Measurements from ENCODE around the gene NR2F1-AS1. TPM values are rescaled to one million over a fixed set of nuclear protein-coding genes. Genes with fewer than 3 reads are reported as not detected.

NR2F1-AS1 gene
- total RNA-seq, 1 donor from 2014 or later = 13.6 TPM

DNA sequence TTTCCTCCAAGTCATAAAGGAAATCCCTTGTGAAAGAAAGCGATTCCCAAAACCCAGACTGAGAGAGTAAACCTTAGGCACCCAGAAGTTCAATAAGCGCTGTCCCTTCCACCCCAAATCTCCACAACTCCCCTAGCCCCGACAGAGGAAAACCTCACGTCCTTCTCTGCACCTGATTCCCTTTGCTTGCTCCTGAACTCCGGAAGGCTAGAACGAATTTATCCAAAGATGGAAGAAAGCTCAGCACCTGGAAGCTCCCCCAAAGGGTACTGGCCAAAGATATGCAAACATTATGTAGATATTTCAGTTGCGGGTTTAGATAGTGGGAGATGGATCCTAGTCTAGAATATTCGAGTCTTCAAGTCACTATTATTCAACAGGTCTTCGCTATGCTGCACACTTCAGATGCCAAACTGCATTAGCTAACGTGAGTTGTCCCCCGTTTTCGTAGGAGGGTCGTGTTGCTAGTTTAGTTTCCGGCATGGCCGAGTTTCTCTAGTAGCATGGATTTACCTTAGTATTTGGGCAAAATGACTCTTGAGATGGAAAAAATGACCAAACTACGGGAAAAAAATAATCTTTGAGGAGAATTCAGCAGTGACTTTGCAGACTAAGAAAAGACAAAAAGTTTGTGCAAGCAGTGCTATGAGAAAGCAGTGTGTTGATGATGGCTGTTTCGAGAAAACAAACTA, 29.7 kb upstream of the NR2F1-AS1 start:
- DNase-seq (ENCODE audit: low spot score in 2 of 2, unreplicated experiment in 2 of 2) = no peak
- Mint-ChIP-seq H3K27me3 (ENCODE audit: low read depth) (peaks cover 98% of the 10 kb centered on the region), H3K4me3 (no peak overlapping the region), H3K9me3 (no peaks in the 10 kb centered on the region), H3K4me1 (peaks cover 10% of the 10 kb centered on the region), H3K27ac (no peak overlapping the region), H3K36me3 (no peaks in the 10 kb centered on the region)
- TF ChIP-seq, protein P1, sequence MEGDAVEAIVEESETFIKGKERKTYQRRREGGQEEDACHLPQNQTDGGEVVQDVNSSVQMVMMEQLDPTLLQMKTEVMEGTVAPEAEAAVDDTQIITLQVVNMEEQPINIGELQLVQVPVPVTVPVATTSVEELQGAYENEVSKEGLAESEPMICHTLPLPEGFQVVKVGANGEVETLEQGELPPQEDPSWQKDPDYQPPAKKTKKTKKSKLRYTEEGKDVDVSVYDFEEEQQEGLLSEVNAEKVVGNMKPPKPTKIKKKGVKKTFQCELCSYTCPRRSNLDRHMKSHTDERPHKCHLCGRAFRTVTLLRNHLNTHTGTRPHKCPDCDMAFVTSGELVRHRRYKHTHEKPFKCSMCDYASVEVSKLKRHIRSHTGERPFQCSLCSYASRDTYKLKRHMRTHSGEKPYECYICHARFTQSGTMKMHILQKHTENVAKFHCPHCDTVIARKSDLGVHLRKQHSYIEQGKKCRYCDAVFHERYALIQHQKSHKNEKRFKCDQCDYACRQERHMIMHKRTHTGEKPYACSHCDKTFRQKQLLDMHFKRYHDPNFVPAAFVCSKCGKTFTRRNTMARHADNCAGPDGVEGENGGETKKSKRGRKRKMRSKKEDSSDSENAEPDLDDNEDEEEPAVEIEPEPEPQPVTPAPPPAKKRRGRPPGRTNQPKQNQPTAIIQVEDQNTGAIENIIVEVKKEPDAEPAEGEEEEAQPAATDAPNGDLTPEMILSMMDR (IDR thresholded peaks at IDR 0.05; ENCODE audit: unreplicated experiment) = no peak

DNA sequence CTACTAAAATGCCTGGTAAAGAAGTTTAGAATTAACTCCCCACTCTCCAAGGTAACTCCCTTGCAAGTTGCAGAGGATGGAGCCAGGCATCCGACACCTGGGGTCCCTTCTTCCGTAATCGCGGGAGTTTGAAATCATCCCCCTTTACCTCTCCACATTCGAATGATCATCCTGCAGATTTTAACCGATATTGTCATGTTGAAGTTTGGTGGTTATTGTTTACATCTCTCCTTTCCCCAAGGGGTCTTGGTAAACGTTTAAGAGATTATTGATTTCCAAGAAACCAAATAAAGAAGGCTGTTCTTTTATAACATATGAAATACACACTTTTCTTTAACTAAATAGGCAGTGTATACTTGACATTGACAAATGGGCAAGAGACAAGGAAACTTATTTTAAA, 28.7 kb upstream of the NR2F1-AS1 start:
- H3K4me3 Mint-ChIP-seq = no peak overlapping the region
- no peaks in the 10 kb centered on the region for H3K36me3 Mint-ChIP-seq
- H3K9me3 Mint-ChIP-seq = no peaks in the 10 kb centered on the region
- TF ChIP-seq, protein P1 (IDR thresholded peaks at IDR 0.05; ENCODE audit: unreplicated experiment) = no peak
- peaks cover 10% of the 10 kb centered on the region for H3K4me1 Mint-ChIP-seq
- H3K27me3 Mint-ChIP-seq (ENCODE audit: low read depth) = peaks cover 98% of the 10 kb centered on the region
- no peak overlapping the region for H3K27ac Mint-ChIP-seq
- no peak for DNase-seq (ENCODE audit: low spot score in 2 of 2, unreplicated experiment in 2 of 2)

DNA sequence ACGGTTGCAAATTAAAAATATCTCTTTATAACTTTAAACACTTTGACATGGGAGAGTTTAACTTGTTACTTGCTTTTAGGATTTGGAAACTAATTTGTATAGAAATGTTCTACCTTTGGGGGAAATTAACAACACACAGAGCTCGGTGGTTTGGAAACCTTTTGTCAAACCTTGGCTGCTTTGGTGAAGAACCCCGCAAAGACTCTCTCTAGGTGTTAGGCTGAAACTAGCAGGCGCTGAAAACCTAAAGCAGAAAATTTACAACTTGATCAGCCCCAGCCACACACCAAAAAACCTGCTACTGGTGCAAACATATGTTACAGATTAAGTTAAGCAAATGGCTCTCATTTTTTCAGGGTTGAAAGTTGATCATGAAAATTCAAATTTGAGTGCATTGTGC, 27.8 kb upstream of the NR2F1-AS1 start:
- Mint-ChIP-seq H3K27ac (no peak overlapping the region), H3K9me3 (no peaks in the 10 kb centered on the region), H3K4me1 (peaks cover 12% of the 10 kb centered on the region), H3K36me3 (no peaks in the 10 kb centered on the region), H3K4me3 (no peak overlapping the region), H3K27me3 (ENCODE audit: low read depth) (peaks cover 95% of the 10 kb centered on the region)
- TF ChIP-seq, protein P1 (IDR thresholded peaks at IDR 0.05; ENCODE audit: unreplicated experiment) = no peak
- no peak for DNase-seq (ENCODE audit: low spot score in 2 of 2, unreplicated experiment in 2 of 2)

DNA sequence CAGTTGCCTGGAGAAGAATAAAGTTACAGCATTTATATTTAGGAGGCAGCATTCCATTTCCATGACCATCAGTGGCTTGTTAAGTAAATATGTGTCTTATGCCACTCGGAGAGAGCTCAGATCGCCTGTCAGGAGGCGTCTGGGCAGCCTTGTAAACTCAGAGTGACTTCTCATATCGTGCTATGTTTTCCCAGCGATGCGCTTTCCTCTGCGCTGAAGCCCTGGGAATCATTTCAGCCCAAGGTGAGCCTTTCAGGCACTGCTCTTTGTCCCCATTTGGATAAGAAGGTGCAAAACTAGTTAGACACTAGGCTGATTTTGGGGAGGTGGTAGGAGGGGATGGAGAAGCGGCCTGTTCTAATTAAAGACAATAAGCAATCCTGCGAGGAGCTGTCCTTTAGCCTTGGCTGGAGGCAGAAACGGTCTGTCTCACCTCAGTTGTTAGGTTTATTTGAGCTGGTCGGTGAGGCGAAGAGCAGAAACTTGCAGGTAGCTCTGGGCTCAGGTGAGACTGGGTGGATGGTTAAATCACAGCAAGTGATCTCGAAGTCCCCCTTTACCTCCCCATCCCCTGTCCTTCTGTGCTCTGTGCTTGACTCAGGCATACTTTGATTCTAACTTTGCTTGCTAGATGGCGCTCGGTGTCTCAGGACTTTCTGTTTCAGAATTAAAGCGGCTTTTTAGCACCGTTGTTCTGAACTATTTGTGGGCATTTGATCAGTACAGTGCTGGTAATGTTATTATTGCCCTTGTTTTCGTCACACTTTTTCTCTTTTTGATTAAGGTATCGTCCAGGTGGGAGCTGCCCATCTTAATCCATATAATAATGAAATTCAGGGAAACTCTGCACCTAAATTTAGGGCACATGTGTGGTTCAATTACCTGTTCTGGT, 26.6 kb upstream of the NR2F1-AS1 start:
- no peak for DNase-seq (ENCODE audit: low spot score in 2 of 2, unreplicated experiment in 2 of 2)
- H3K4me3 Mint-ChIP-seq = no peak overlapping the region
- TF ChIP-seq, protein P1 (IDR thresholded peaks at IDR 0.05; ENCODE audit: unreplicated experiment) = no peak

DNA sequence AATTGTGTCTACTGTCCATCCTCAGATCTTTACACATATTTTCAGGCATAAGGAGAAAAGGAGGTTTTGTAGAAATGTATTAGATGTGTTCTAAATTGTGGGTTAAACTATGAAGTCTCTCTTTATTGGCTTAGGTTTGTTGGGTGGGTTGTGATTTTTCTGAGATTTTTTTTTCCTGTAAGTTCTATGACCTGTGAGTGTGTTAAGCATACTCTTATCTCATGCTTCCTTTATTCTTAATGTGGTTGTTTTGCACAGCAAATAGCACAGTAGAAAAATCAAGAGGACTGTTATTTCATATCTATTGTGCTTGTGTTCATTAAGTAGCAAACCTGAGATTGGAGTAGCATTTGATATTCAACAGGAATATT, 25.3 kb upstream of the NR2F1-AS1 start:
- Mint-ChIP-seq H3K27ac (no peak overlapping the region), H3K9me3 (no peaks in the 10 kb centered on the region), H3K4me1 (peaks cover 14% of the 10 kb centered on the region), H3K36me3 (no peaks in the 10 kb centered on the region), H3K4me3 (no peak overlapping the region), H3K27me3 (ENCODE audit: low read depth) (peaks cover 71% of the 10 kb centered on the region)
- DNase-seq (ENCODE audit: low spot score in 2 of 2, unreplicated experiment in 2 of 2) = no peak
- TF ChIP-seq, protein P1 (IDR thresholded peaks at IDR 0.05; ENCODE audit: unreplicated experiment) = no peak

More for the DNA sequence above, 26.6 kb upstream of the NR2F1-AS1 start:
- H3K27ac Mint-ChIP-seq = no peak overlapping the region
- H3K4me1 Mint-ChIP-seq = peaks cover 12% of the 10 kb centered on the region
- H3K27me3 Mint-ChIP-seq (ENCODE audit: low read depth) = peaks cover 84% of the 10 kb centered on the region
- H3K36me3 Mint-ChIP-seq = no peaks in the 10 kb centered on the region
- no peaks in the 10 kb centered on the region for H3K9me3 Mint-ChIP-seq
